Stomach smooth muscle (tissue), 2 donors: ENCODE results near the gene CCDC51.

Source experiments
- H3K27ac ChIP-seq: one replicate; pipeline ENCODE4 v1.7.0; 2013; ENCODE audit warnings: mild to moderate bottlenecking, low read length, inconsistent platforms
- H3K27me3 ChIP-seq, 2 donors: one replicate each; pipeline ENCODE4 v1.7.0; 2013; ENCODE audit warnings: low read length in 2 of 2; ENCODE audit not compliant: insufficient read depth in 2 of 2, control insufficient read depth in 1 of 2
- H3K36me3 ChIP-seq, 2 donors: one replicate each; pipeline ENCODE4 v1.7.0; 2013; ENCODE audit warnings: low read length in 2 of 2; ENCODE audit not compliant: control insufficient read depth in 2 of 2, insufficient read depth in 2 of 2
- H3K4me1 ChIP-seq: one replicate; pipeline ENCODE4 v1.7.0; 2013; ENCODE audit warnings: low read length; ENCODE audit not compliant: control insufficient read depth, insufficient read depth
- H3K4me3 ChIP-seq, 2 donors: one replicate each; pipeline ENCODE4 v1.7.0; 2013; ENCODE audit warnings: low read length in 2 of 2
- H3K9ac ChIP-seq, 2 donors: one replicate each; pipeline ENCODE4 v1.7.0; 2013; ENCODE audit warnings: low read length in 2 of 2, mild to moderate bottlenecking in 1 of 2
- H3K9me3 ChIP-seq, 2 donors: one replicate each; pipeline ENCODE4 v1.7.0; 2013; ENCODE audit warnings: low read length in 2 of 2; ENCODE audit not compliant: control insufficient read depth in 2 of 2
- donor health status: healthy.
- donor health status: Pancreatic carcinoma.

CCDC51 gene

DNA sequence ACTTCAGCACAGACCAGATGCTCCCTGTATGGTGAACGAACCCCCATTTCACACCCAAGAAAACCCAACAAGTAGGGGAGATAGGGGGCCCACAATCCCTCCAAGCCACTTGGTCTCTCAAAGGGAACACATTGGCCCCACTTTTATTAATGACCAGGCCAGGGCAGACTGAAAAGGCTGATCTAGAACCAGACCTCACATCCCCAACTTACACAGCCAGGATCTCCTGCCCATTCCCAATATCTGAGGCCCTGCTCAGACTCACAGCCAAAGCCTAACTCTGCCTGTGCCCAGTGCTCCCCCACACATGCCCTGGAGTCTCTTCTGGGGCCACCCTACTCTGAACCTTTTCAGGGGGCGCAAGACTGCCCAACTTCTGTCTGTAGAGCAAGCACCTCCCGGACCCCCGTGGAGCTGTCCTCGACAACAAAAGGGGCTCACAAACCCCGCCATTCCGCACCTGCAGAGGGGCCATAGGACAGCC lies 11.8 kb downstream of the CCDC51 start:
- peak overlapping the region; percentile 75 to 76 for H3K9ac ChIP-seq
- peaks cover 75% of the 10 kb centered on the region for H3K4me1 ChIP-seq
- no peaks in the 10 kb centered on the region for H3K27me3 ChIP-seq
- peak overlapping the region; percentile 92 for H3K27ac ChIP-seq
- peak overlapping the region; percentile 34 to 76 for H3K4me3 ChIP-seq
- H3K36me3 ChIP-seq, result peaks cover 8 to 12% of the 10 kb centered on the region in 2 donors
- no peaks in the 10 kb centered on the region for H3K9me3 ChIP-seq

DNA sequence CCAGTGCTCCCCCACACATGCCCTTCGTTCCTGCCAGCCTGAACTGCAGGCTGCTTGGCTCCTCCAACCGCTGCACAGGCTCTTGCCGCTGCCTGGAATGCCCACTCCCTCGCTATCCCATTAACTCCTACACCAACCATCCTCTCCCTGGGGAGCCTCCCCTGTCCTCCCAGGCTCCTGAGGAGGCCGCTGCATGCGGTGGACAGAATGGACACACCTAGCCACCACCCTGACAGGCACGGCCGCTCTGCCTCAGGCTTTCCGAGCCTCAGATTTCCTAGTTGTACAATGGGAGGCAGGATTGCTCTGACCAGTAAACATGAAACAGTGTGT lies 12.3 kb downstream of the CCDC51 start:
- peak overlapping the region; percentile 92 for H3K27ac ChIP-seq
- H3K9me3 ChIP-seq, result no peaks in the 10 kb centered on the region
- H3K36me3 ChIP-seq, result peaks cover 7% of the 10 kb centered on the region in 2 donors
- peak overlapping the region; percentile 34 to 76 for H3K4me3 ChIP-seq
- H3K9ac ChIP-seq, result peak overlapping the region; percentile 75 to 76
- peaks cover 75% of the 10 kb centered on the region for H3K4me1 ChIP-seq
- no peaks in the 10 kb centered on the region for H3K27me3 ChIP-seq

DNA sequence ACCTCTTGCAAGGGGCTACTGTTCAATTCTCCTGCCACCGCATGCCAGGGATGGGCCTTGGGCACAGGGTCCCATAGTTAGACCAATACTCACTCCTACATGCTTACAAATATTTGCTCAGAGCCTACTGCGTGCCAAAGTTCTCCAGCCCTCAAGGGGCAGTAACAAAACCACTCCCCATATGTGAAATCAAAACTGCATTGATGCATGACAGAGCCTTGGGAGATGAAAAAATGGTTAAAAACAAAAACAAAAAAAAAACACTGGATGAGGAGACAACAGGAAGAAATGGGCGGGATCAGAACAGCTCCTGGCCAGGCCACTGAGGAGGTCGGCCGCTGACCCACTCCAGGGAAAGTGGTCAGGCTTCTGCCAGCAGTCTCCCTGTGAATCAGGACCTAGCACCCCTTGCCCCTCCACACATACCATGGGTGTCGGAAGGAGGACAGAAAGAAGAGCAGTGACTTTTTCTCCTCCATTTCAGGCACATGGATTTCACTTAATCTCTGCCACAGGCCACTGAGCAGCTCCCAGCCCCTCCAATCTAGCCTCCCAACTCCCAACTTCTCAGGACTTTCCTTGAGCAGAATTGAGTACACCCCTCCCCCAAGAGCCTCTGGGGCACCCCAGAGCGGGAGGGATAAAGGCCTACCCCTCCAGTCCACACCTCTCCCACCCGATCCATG lies 12.8 kb downstream of the CCDC51 start:
- no peaks in the 10 kb centered on the region for H3K27me3 ChIP-seq
- peaks cover 2% of the 10 kb centered on the region in 2 donors for H3K36me3 ChIP-seq
- no peaks in the 10 kb centered on the region for H3K9me3 ChIP-seq
- H3K4me1 ChIP-seq, result peaks cover 76% of the 10 kb centered on the region
- H3K9ac ChIP-seq, result peak overlapping the region; percentile 75 to 76
- peak overlapping the region; percentile 92 for H3K27ac ChIP-seq
- peak overlapping the region; percentile 34 to 76 for H3K4me3 ChIP-seq

- H3K9ac ChIP-seq, result peak overlapping the region; percentile 55 to 76
- peak overlapping the region; percentile 34 to 76 for H3K4me3 ChIP-seq
- H3K27ac ChIP-seq, result peak overlapping the region; percentile 92
- H3K4me1 ChIP-seq, result peaks cover 73% of the 10 kb centered on the region
- H3K36me3 ChIP-seq, result peaks cover 2% of the 10 kb centered on the region in 2 donors
- H3K9me3 ChIP-seq, result no peaks in the 10 kb centered on the region
- H3K27me3 ChIP-seq, result no peaks in the 10 kb centered on the region
Observed at GRCh38 chr3:48426401-48426909, 13.5 kb downstream of the CCDC51 start.

GRCh38 chr3:48425281-48425812 lies 14.6 kb downstream of the CCDC51 start:
- peak overlapping the region; percentile 92 for H3K27ac ChIP-seq
- no peaks in the 10 kb centered on the region for H3K9me3 ChIP-seq
- H3K4me3 ChIP-seq, result peak overlapping the region; percentile 34 to 76
- peaks cover 69% of the 10 kb centered on the region for H3K4me1 ChIP-seq
- peak overlapping the region; percentile 42 to 59 for H3K9ac ChIP-seq
- H3K27me3 ChIP-seq, result no peaks in the 10 kb centered on the region
- H3K36me3 ChIP-seq, result peaks cover 2 to 7% of the 10 kb centered on the region in 2 donors

DNA sequence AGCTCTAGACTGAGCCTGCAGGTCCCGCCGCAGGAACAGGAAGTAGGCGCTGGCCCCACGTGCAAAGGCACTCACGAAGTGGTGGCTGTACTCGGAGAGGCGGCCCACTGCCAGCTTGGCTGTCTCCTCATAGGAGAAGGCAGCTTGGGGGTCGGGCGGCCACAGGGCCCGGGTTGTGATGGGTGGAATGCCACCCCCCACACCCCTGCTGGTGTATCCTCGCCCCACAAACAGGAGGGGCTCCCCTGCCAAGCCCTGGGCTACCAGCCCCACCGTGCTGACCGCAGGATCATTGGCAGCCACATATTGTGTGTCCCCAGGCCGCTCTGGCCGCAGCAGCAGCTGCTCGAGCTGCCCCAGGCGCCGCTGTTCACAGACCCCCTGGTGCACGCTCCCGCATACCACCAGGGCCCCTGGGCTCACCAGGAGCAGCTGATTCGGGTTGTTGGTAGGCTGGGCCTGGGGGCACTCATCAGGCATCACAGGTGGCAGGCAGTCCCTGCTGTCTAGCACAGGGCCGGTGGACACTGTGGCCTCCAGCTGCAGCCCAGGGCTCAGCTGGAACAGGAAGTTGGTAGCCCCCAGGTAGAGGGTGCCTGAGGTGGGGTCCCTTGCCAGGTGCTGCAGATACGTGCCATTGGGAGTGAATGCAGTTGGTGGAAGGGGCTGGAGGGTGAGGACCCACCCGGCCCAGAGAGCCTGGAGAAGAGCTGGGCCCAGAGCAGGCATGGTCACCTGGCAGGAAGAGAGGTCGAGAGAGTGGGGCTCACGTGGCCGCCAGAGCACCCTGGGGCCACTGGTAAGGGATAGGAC lies 15.8 kb downstream of the CCDC51 start:
- Histone ChIP-seq H3K4me1 (peaks cover 64% of the 10 kb centered on the region), H3K27ac (peak overlapping the region; percentile 92), H3K9me3 (no peaks in the 10 kb centered on the region), H3K9ac (peak overlapping the region; percentile 52 to 55), H3K27me3 (no peaks in the 10 kb centered on the region), H3K4me3 (peak overlapping the region in 1 of 2 donors; percentile 40), H3K36me3 (peaks cover 2 to 11% of the 10 kb centered on the region in 2 donors)

GRCh38 chr3:48423241-48423882 lies 16.6 kb downstream of the CCDC51 start:
- Histone ChIP-seq H3K4me1 (peaks cover 63% of the 10 kb centered on the region), H3K9me3 (no peaks in the 10 kb centered on the region), H3K27ac (peak overlapping the region; percentile 24), H3K9ac (no peak overlapping the region), H3K27me3 (no peaks in the 10 kb centered on the region), H3K4me3 (no peak overlapping the region), H3K36me3 (peaks cover 6 to 18% of the 10 kb centered on the region in 2 donors)

DNA sequence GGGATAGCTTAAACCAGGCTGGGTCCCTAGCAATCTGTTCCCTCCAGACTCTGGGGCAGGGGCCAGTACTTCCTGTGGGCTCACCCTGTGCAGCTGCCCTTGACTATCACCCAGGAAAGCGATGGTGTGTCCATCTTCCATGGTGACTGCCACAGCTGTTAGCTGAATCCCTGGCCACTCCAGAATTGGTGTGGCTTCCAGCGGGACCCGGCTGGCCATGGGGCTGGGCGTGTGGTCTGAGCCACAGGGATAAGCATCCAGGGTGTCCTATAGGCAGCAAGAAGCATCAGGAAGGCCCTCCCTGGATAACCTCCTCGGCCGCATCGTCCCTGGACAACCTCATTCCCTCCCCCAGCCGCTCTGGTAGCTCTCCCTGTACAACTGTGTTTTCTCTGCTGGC lies 17.2 kb downstream of the CCDC51 start:
- peaks cover 7 to 25% of the 10 kb centered on the region in 2 donors for H3K36me3 ChIP-seq
- H3K27me3 ChIP-seq, result no peaks in the 10 kb centered on the region
- no peak overlapping the region for H3K9ac ChIP-seq
- peaks cover 56% of the 10 kb centered on the region for H3K4me1 ChIP-seq
- H3K9me3 ChIP-seq, result no peaks in the 10 kb centered on the region
- peak overlapping the region; percentile 24 for H3K27ac ChIP-seq
- no peak overlapping the region for H3K4me3 ChIP-seq

DNA sequence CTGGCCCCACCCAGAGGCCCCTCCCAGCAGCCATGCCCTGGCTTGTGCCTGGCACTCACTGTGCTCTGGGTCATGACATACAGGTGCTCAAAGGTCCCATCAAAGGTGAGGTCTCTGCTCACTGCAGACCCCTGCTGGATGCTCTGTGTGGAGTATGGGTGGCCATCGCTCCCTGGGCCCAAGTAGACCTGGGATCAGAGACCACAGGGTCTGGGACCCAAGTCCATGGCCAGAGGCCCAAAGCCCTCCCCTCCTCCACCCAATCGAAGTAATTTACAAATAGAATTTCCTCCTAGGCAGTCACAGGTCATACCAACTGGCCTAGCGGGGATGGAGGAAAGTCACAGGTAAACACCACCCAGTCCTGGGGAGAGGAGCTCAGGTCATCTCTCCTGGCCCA lies 17.6 kb downstream of the CCDC51 start:
- peaks cover 7 to 27% of the 10 kb centered on the region in 2 donors for H3K36me3 ChIP-seq
- peaks cover 52% of the 10 kb centered on the region for H3K4me1 ChIP-seq
- H3K4me3 ChIP-seq, result no peak overlapping the region
- no peak overlapping the region for H3K9ac ChIP-seq
- no peaks in the 10 kb centered on the region for H3K27me3 ChIP-seq
- H3K27ac ChIP-seq, result peak overlapping the region; percentile 24
- no peaks in the 10 kb centered on the region for H3K9me3 ChIP-seq

- H3K36me3 ChIP-seq, result peaks cover 10 to 43% of the 10 kb centered on the region in 2 donors
- H3K4me1 ChIP-seq, result peaks cover 37% of the 10 kb centered on the region
- peak overlapping the region; percentile 49 for H3K27ac ChIP-seq
- H3K9ac ChIP-seq, result no peak overlapping the region
- no peaks in the 10 kb centered on the region for H3K27me3 ChIP-seq
- H3K9me3 ChIP-seq, result no peaks in the 10 kb centered on the region
- H3K4me3 ChIP-seq, result no peak overlapping the region
Observed at GRCh38 chr3:48420561-48420960, 19.4 kb downstream of the CCDC51 start.
